HT1080 (cell line): ENCODE results near the gene LRP1. TPM values are rescaled to one million over a fixed set of nuclear protein-coding genes. Genes with fewer than 3 reads are reported as not detected.

Experiments used
- DNase-seq: peaks from one replicate; pipeline ENCODE4 v3.0.0-alpha.2; 2015; ENCODE audit warnings: low read depth
- polyA plus RNA-seq, 2 experiments: library from polyadenylated mRNA; depleted of rRNA; stranded (reverse); fragments of >200 nt; gene quantifications; 2 replicates each; pipeline ENCODE4 v1.2.3, GENCODE V29; 2015
- total RNA-seq: library from RNA; depleted of rRNA; stranded (reverse); fragments of >200 nt; shearing (Covaris generic); gene quantifications from 2 replicates; pipeline ENCODE4 v1.2.3, GENCODE V29; 2014; rRNA removed

Gene LRP1
- total RNA-seq, result 12.5 and 14.8 TPM in 2 replicates
- 8.4 and 10.0 TPM in 2 replicates for polyA plus RNA-seq (2015; cell fraction: cytosol; rRNA removed)
- polyA plus RNA-seq (2015; cell fraction: nucleus; rRNA removed), result 146 and 164 TPM in 2 replicates

- DNase-seq, result peak; percentile 80
These were observed at the start of gene LRP1 for GRCh38 chr12:57127726-57128518. Gene LRP1 (plus strand): TSS chr12:57128483. CDS start chr12:57128965, 482 bp downstream.

GRCh38 chr12:57078519-57079404 is 49.5 kb upstream of the LRP1 start, which contains the start of gene NEMP1:
Gene NEMP1 (minus strand): TSS chr12:57078791. CDS start chr12:57078745, 46 bp downstream.
- DNase-seq, result peak; percentile 100

- DNase-seq, result no peak
These were observed 48.5 kb upstream of the LRP1 start for GRCh38 chr12:57079821-57080220.

GRCh38 chr12:57080855-57081254 is 47.4 kb upstream of the LRP1 start:
- DNase-seq, result no peak

GRCh38 chr12:57085999-57086492 is 42.2 kb upstream of the LRP1 start:
- no peak for DNase-seq

GRCh38 chr12:57086493-57087009 is 41.7 kb upstream of the LRP1 start:
- DNase-seq, result peak; percentile 76

GRCh38 chr12:57087010-57087690 is 41.1 kb upstream of the LRP1 start:
- peak; percentile 67 for DNase-seq

GRCh38 chr12:57087691-57088353 is 40.5 kb upstream of the LRP1 start:
- peak; percentile 95 for DNase-seq

GRCh38 chr12:57088354-57089270 is 39.7 kb upstream of the LRP1 start, which contains the start of gene NAB2:
Gene NAB2 (plus strand): TSS chr12:57089114. CDS start chr12:57089272, 158 bp downstream.
- peak; percentile 91 for DNase-seq

GRCh38 chr12:57089271-57090245 is 38.7 kb upstream of the LRP1 start:
- DNase-seq, result peak; percentile 68

GRCh38 chr12:57090490-57090889 is 37.8 kb upstream of the LRP1 start:
- no peak for DNase-seq

GRCh38 chr12:57090924-57091637 is 37.2 kb upstream of the LRP1 start:
- DNase-seq, result no peak

- no peak for DNase-seq
These were observed 36.4 kb upstream of the LRP1 start for GRCh38 chr12:57091638-57092528.

GRCh38 chr12:57092529-57092862 is 35.8 kb upstream of the LRP1 start:
- no peak for DNase-seq

GRCh38 chr12:57092876-57093414 is 35.3 kb upstream of the LRP1 start:
- DNase-seq, result no peak
